Neutrophil (primary cell): ENCODE data around the gene NKX2-3.
A peak's percentile ranks its signal among the peaks of the same experiment; 100 is the strongest.

Experiments used
- H3K27ac ChIP-seq: fragments of 200-600 bp; sonication (generic); 2 replicates; pipeline ENCODE4 v1.5.1; 2016; ENCODE audit warnings: mild to moderate bottlenecking, moderate library complexity
- H3K27me3 ChIP-seq: fragments of 200-600 bp; sonication (generic); 2 replicates; pipeline ENCODE4 v1.6.0; 2016; ENCODE audit warnings: mild to moderate bottlenecking
- H3K36me3 ChIP-seq: fragments of 200-600 bp; sonication (generic); 2 replicates; pipeline ENCODE4 v1.5.1; 2017
- H3K4me1 ChIP-seq, 2 experiments: fragments of 200-600 bp in 1 of 2; sonication (generic) in 1 of 2; 1 replicate in 1 of 2; 2 replicates in 1 of 2; pipeline versions ENCODE4 v1.5.1 to v1.6.1; 2013 to 2016; ENCODE audit warnings: low read depth in 1 of 2, low read length in 1 of 2, mild to moderate bottlenecking in 1 of 2, moderate library complexity in 1 of 2; ENCODE audit not compliant: control insufficient read depth in 1 of 2, insufficient read depth in 1 of 2
- H3K4me3 ChIP-seq, 2 experiments: fragments of 200-600 bp in 1 of 2; sonication (generic) in 1 of 2; 1 replicate in 1 of 2; 2 replicates in 1 of 2; pipeline ENCODE4 v1.5.1; 2013 to 2016; ENCODE audit warnings: low read depth in 1 of 2, low read length in 1 of 2, mild to moderate bottlenecking in 1 of 2, moderate library complexity in 1 of 2
- H3K9me3 ChIP-seq: fragments of 200-600 bp; sonication (generic); 2 replicates; pipeline ENCODE4 v1.5.1; 2016
- TF ChIP-seq, protein P1 (sequence below): fragments of 200-600 bp; sonication (generic); IDR thresholded peaks from 2 replicates; pipeline ENCODE4 v1.5.1; 2016; ENCODE audit warnings: antibody characterized with exemption

The NKX2-3 gene

DNA sequence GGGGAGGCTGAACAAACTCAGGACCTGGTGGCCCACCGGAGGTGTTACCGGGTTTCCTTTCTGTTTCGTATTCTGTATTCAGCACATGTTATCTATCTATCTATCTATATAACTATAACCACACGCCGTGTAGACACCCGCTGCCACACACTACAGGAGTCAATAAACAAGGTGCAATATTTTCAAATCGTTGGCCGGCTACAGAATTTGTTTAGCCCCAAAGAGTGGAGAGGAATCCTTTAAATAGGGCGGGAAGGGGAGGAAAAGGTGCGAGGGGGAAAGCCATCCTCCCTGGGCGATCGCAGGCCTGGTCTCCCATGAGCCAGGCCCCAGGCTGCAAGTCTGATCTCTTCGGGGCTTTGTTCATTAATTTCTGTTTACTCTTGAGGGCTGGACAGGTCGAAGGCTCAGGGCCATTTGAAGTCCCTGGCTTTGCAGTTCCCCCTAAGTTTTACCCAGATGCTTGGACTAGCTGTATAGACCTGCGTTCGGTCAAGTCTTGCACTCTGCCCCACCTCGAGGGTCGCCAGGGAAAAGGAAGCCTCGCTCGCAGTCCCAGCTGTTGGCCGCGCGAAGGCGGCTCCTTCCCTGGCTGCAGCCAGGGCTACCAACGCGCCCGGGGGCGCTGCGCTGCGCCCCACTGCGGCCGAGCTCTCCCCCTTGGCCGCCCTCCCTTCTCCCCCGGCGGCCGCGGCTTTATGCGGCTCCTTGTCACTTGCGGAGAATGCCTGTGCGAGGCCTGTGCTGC lies 3.8 kb downstream of the NKX2-3 start:
- H3K36me3 ChIP-seq, result no peaks in the 10 kb centered on the region
- no peaks in the 10 kb centered on the region for H3K9me3 ChIP-seq
- TF ChIP-seq, protein P1, sequence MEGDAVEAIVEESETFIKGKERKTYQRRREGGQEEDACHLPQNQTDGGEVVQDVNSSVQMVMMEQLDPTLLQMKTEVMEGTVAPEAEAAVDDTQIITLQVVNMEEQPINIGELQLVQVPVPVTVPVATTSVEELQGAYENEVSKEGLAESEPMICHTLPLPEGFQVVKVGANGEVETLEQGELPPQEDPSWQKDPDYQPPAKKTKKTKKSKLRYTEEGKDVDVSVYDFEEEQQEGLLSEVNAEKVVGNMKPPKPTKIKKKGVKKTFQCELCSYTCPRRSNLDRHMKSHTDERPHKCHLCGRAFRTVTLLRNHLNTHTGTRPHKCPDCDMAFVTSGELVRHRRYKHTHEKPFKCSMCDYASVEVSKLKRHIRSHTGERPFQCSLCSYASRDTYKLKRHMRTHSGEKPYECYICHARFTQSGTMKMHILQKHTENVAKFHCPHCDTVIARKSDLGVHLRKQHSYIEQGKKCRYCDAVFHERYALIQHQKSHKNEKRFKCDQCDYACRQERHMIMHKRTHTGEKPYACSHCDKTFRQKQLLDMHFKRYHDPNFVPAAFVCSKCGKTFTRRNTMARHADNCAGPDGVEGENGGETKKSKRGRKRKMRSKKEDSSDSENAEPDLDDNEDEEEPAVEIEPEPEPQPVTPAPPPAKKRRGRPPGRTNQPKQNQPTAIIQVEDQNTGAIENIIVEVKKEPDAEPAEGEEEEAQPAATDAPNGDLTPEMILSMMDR, result no peak
- H3K27ac ChIP-seq, result no peak overlapping the region
- peaks cover 100% of the 10 kb centered on the region for H3K27me3 ChIP-seq
- peak overlapping the region; percentile 20 to 39 for H3K4me3 ChIP-seq
- H3K4me1 ChIP-seq, result peaks cover 41 to 63% of the 10 kb centered on the region in 2 experiments

DNA sequence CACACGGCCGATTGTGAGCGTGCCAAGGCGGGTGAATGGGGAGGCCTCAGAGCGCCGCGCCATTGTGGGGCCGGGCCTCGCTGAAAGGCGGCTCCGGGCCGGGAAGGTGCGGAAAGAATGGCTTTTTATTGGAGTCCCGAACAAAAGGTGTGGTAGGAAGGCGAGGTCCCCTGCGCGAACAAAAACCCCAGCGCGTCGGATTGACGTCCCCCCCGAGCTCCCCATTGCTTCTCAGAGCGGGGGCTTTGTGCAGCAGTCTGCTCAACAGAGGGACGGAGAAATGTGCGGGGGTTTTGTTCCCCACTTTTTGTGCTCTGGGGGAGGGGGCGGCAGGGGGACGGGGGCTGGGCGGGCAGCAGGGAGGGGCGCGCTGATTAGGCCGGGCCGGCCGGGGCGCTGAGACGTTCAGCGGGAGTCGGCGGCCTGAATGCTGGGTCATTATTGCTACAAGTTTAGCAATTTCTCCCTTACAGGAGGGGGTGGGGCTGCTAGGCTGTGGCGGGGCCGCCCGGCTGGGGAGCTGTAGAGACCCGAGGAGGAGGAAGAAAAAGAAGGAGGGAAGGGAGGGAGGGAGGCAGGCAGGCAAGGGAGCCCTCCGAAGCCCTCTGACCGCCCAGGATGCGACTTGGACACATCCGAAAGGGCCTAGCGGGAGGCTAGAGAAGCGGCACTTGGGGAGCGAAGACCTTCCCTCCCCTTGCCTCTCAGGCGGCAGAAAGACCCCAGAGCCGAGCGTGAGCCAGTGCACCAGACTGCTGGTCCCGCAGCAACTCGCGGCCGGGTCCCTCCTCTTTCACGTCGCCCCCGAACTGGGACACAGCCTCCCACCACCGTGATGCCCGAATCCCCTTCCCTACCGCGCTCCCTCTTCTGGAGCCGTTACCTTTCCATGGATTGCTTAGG lies 4.6 kb downstream of the NKX2-3 start:
- Histone ChIP-seq H3K4me1 (peaks cover 38 to 60% of the 10 kb centered on the region in 2 experiments), H3K4me3 (peak overlapping the region; percentile 20 to 39), H3K27me3 (peaks cover 100% of the 10 kb centered on the region), H3K9me3 (no peaks in the 10 kb centered on the region), H3K36me3 (no peaks in the 10 kb centered on the region), H3K27ac (no peak overlapping the region)
- TF ChIP-seq, protein P1, result no peak

GRCh38 chr10:99537989-99538917 lies 5.5 kb downstream of the NKX2-3 start:
- Histone ChIP-seq H3K36me3 (no peaks in the 10 kb centered on the region), H3K9me3 (no peaks in the 10 kb centered on the region), H3K27ac (no peak overlapping the region), H3K4me3 (no peak overlapping the region), H3K4me1 (peaks cover 29 to 51% of the 10 kb centered on the region in 2 experiments), H3K27me3 (peaks cover 100% of the 10 kb centered on the region)
- TF ChIP-seq, protein P1, result no peak

- H3K27ac ChIP-seq, result no peak overlapping the region
- TF ChIP-seq, protein P1, result no peak
- H3K4me1 ChIP-seq, result peaks cover 24 to 44% of the 10 kb centered on the region in 2 experiments
- H3K4me3 ChIP-seq, result no peak overlapping the region
- H3K36me3 ChIP-seq, result no peaks in the 10 kb centered on the region
- H3K9me3 ChIP-seq, result no peaks in the 10 kb centered on the region
- H3K27me3 ChIP-seq, result peaks cover 100% of the 10 kb centered on the region
Observed at GRCh38 chr10:99539120-99539519, 6.4 kb downstream of the NKX2-3 start.

- Histone ChIP-seq H3K36me3 (no peaks in the 10 kb centered on the region), H3K9me3 (no peaks in the 10 kb centered on the region), H3K4me1 (peaks cover 19 to 37% of the 10 kb centered on the region in 2 experiments), H3K27ac (no peak overlapping the region), H3K4me3 (no peak overlapping the region), H3K27me3 (peaks cover 100% of the 10 kb centered on the region)
- TF ChIP-seq, protein P1, result no peak
Observed at GRCh38 chr10:99539820-99540219, 7.1 kb downstream of the NKX2-3 start.
